HUES64 (cell line): ENCODE data around the gene L1TD1.
"Not testable (repeated sequence)": the region's sequence is repeated elsewhere in the genome, so short reads cannot be mapped to it uniquely, and the experiment has no call there.

Experiments used
- H3K27ac ChIP-seq: 2 replicates; pipeline ENCODE4 v1.7.0; 2013; ENCODE audit warnings: low read depth, low read length, inconsistent platforms
- H3K27me3 ChIP-seq: 2 replicates; pipeline ENCODE4 v1.6.1; 2013; ENCODE audit warnings: mild to moderate bottlenecking, low read length; ENCODE audit not compliant: insufficient read depth
- H3K36me3 ChIP-seq: 2 replicates; pipeline ENCODE4 v1.6.1; 2013; ENCODE audit warnings: mild to moderate bottlenecking, low read length; ENCODE audit not compliant: insufficient read depth
- H3K4me1 ChIP-seq: 2 replicates; pipeline ENCODE4 v1.6.1; 2013; ENCODE audit warnings: mild to moderate bottlenecking, low read length, moderate library complexity; ENCODE audit not compliant: insufficient read depth
- H3K4me3 ChIP-seq: 2 replicates; pipeline ENCODE4 v1.5.1; 2013; ENCODE audit warnings: mild to moderate bottlenecking, low read length, moderate library complexity
- H3K9ac ChIP-seq: 2 replicates; pipeline ENCODE4 v1.6.1; 2013; ENCODE audit warnings: mild to moderate bottlenecking, low read depth, low read length
- H3K9me3 ChIP-seq: 2 replicates; pipeline ENCODE4 v1.6.1; 2013; ENCODE audit warnings: low read depth, low read length; ENCODE audit not compliant: insufficient read depth
- WGBS: fragments of 150-250, 120-280 bp; methylation state at CpG from one replicate; pipeline ENCODE4 v1.1.7; 2013; ENCODE audit warnings: missing lambda C conversion rate; 5-methylcytosine and 5-hydroxymethylcytosine counted together

Gene L1TD1

GRCh38 chr1:62237950-62238374, 43.3 kb downstream of the L1TD1 start:
- Histone ChIP-seq H3K36me3 (no peaks in the 10 kb centered on the region), H3K27me3 (no peaks in the 10 kb centered on the region), H3K4me1 (peaks cover 12% of the 10 kb centered on the region), H3K27ac (no peak overlapping the region), H3K9me3 (no peaks in the 10 kb centered on the region), H3K9ac (no peak overlapping the region), H3K4me3 (no peak overlapping the region)
- WGBS, result 53% methylated on average over 8 of the region's 8 CpGs

GRCh38 chr1:62238507-62238906, 43.9 kb downstream of the L1TD1 start:
- Histone ChIP-seq H3K9ac (no peak overlapping the region), H3K27me3 (no peaks in the 10 kb centered on the region), H3K36me3 (no peaks in the 10 kb centered on the region), H3K9me3 (no peaks in the 10 kb centered on the region), H3K4me3 (no peak overlapping the region), H3K27ac (no peak overlapping the region), H3K4me1 (peaks cover 12% of the 10 kb centered on the region)
- WGBS, result 91% methylated on average over 9 of the region's 9 CpGs

DNA sequence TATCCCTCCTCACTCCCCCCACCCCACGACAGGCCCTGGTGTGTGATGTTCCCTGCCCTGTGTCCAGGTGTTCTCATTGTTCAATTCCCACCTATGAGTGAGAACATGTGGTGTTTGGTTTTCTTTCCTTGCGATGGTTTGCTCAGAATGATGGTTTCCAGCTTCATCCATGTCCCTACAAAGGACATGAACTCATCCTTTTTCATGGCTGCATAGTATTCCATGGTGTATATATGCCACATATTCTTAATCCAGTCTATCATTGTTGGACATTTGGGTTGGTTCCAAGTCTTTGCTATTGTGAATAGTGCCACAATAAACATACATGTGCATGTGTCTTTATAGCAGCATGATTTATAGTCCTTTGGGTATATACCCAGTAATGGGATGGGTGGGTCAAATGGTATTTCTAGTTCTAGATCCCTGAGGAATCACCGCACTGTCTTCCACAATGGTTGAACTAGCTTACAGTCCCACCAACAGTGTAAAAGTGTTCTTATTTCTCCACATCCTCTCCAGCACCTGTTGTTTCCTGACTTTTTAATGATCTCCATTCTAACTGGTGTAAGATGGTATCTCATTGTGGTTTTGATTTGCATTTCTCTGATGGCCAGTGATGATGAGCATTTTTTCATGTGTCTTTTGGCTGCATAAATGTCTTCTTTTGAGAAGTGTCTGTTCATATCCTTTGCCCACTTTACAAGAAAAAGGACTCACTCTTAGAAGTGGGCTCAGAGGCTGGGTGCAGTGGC, 45.2 kb downstream of the L1TD1 start:
- H3K9ac ChIP-seq, H3K36me3 ChIP-seq, H3K27ac ChIP-seq, H3K27me3 ChIP-seq, H3K4me3 ChIP-seq, H3K9me3 ChIP-seq: not testable (repeated sequence)
- H3K4me1 ChIP-seq, result peaks cover 12% of the 10 kb centered on the region
- WGBS, result 71% methylated on average over 1 of the region's 3 CpGs

DNA sequence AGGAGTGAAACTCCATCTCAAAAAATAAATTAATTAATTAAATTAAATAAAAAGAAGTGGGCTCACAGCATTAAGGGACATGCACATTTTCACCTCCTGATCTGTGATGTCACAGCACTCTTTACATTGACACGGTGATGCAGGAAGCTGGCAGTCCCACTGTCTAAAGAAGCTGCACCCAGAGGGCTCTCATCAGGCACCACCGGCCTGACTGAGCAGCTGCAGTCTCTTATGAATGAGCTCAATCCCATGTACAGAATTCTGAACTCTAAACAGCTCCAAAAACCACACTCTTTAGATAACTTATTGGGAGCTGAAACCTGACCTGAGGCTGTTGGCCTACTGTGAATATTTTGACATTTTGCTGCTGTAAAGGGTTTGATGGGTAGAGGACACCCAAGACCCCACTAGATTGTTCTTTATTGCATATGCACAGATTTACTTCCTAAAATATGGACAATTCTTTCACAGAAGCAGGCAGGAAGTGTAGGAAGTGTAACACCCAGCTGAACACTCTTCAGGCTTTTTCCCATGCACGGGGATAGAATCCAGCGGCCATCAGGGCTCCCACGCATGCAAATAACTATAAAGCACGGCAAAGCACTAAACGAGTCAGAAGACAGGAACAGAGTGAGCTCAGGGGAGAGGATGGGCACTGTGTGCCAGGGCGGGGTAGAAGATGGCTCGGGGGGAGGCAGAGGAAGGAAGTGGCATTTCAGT, 46.2 kb downstream of the L1TD1 start:
- no peaks in the 10 kb centered on the region for H3K27me3 ChIP-seq
- H3K9me3 ChIP-seq, result peaks cover 6% of the 10 kb centered on the region; the same call in 1 of the 2 replicates
- H3K27ac ChIP-seq, result no peak overlapping the region
- H3K4me3 ChIP-seq, result no peak overlapping the region
- no peak overlapping the region for H3K9ac ChIP-seq
- WGBS, result 93% methylated on average over 9 of the region's 9 CpGs
- H3K4me1 ChIP-seq, result peaks cover 12% of the 10 kb centered on the region
- no peaks in the 10 kb centered on the region for H3K36me3 ChIP-seq

DNA sequence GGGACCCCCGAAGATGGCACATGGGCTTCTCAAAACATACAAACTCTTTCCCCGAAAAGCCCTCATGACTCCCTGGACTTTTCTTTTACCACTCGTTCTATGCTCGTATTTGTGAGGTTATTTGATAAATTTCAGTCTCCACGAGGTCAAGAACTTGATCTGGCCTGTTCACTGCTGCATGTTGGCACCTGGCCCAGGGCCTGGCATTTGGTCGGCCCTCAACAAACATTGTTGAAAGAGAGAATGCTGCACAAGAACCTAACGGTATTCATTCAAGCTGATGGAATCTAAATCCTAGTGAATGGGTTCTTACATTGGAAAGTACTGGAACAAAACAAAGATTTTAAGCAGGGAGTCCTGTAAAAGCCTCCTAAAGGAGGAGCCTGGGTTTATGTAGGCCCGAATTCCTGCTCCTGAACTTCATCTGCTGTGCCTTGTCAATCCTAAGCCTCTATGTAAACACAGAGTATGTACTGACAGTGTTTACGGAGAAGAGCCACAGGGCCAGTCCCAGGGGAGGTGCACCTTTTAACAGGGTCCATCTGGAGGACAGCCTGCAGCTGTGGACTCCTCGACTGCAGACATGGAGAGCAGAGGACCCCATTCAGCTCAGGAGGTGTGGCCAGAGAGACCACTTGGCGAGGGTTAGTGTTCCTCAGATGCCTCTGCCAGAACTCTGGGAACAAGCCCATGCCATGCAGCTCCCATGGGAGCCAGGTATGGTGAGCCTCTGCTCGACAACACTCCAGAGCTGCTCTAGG, 46.9 kb downstream of the L1TD1 start:
- H3K4me1 ChIP-seq, result peaks cover 10% of the 10 kb centered on the region
- H3K27ac ChIP-seq, result no peak overlapping the region
- 87% methylated on average over 12 of the region's 12 CpGs for WGBS
- peaks cover 6% of the 10 kb centered on the region; the same call in 1 of the 2 replicates for H3K9me3 ChIP-seq
- no peak overlapping the region for H3K9ac ChIP-seq
- no peaks in the 10 kb centered on the region for H3K27me3 ChIP-seq
- no peak overlapping the region for H3K4me3 ChIP-seq
- H3K36me3 ChIP-seq, result no peaks in the 10 kb centered on the region

- not testable (repeated sequence) for H3K27ac ChIP-seq, H3K9me3 ChIP-seq, H3K4me3 ChIP-seq, H3K4me1 ChIP-seq, H3K36me3 ChIP-seq, H3K9ac ChIP-seq, H3K27me3 ChIP-seq
- 93% methylated on average over 3 of the region's 3 CpGs for WGBS
Measured at GRCh38 chr1:62244380-62244779, 49.7 kb downstream of the L1TD1 start.

GRCh38 chr1:62245201-62245600, 50.6 kb downstream of the L1TD1 start:
- H3K27ac ChIP-seq, result no peak overlapping the region
- H3K4me1 ChIP-seq, result no peaks in the 10 kb centered on the region; the same call in 1 of the 2 replicates
- no peak overlapping the region for H3K9ac ChIP-seq
- H3K4me3 ChIP-seq, result no peak overlapping the region
- no peaks in the 10 kb centered on the region for H3K36me3 ChIP-seq
- H3K9me3 ChIP-seq, result peaks cover 6% of the 10 kb centered on the region; the same call in 1 of the 2 replicates
- no peaks in the 10 kb centered on the region for H3K27me3 ChIP-seq

- H3K4me1 ChIP-seq, result no peaks in the 10 kb centered on the region; the same call in 1 of the 2 replicates
- no peak overlapping the region for H3K27ac ChIP-seq
- H3K9ac ChIP-seq, result no peak overlapping the region
- 77% methylated on average over 14 of the region's 14 CpGs for WGBS
- H3K4me3 ChIP-seq, result no peak overlapping the region
- H3K36me3 ChIP-seq, result no peaks in the 10 kb centered on the region
- H3K27me3 ChIP-seq, result no peaks in the 10 kb centered on the region
- H3K9me3 ChIP-seq, result peaks cover 6% of the 10 kb centered on the region; the same call in 1 of the 2 replicates
Measured at GRCh38 chr1:62247391-62248168, 52.9 kb downstream of the L1TD1 start.

- Histone ChIP-seq H3K4me3 (no peak overlapping the region), H3K27ac (no peak overlapping the region), H3K9ac (no peak overlapping the region), H3K4me1 (no peaks in the 10 kb centered on the region; the same call in 1 of the 2 replicates), H3K27me3 (no peaks in the 10 kb centered on the region), H3K9me3 (no peaks in the 10 kb centered on the region), H3K36me3 (no peaks in the 10 kb centered on the region)
- WGBS, result 79% methylated on average over 9 of the region's 10 CpGs
Measured at GRCh38 chr1:62250126-62250726, 55.6 kb downstream of the L1TD1 start.

GRCh38 chr1:62259551-62259950, 64.9 kb downstream of the L1TD1 start:
- no peaks in the 10 kb centered on the region for H3K9me3 ChIP-seq
- H3K36me3 ChIP-seq, result no peaks in the 10 kb centered on the region
- peaks cover 8% of the 10 kb centered on the region for H3K4me1 ChIP-seq
- 94% methylated on average over 4 of the region's 4 CpGs for WGBS
- H3K27me3 ChIP-seq, result no peaks in the 10 kb centered on the region
- no peak overlapping the region for H3K9ac ChIP-seq
- H3K4me3 ChIP-seq, result no peak overlapping the region
- H3K27ac ChIP-seq, result no peak overlapping the region
